ENCODE data around the gene CCDC28A.

- TF ChIP-seq FOXK2 (IDR thresholded peaks at IDR 0.05) (no peak), HDGF (IDR thresholded peaks at IDR 0.05; ENCODE audit: borderline replicate concordance) (no peak), TARDBP (IDR thresholded peaks at IDR 0.05) (no peak), FOXM1 (IDR thresholded peaks at IDR 0.05; ENCODE audit: borderline replicate concordance) (no peak), BHLHE40 (IDR thresholded peaks at IDR 0.05; ENCODE audit: borderline replicate concordance) (no peak), SP1 (IDR thresholded peaks at IDR 0.05) (no peak), CTBP1 (IDR thresholded peaks at IDR 0.05; ENCODE audit: borderline replicate concordance) (no peak), SUZ12 (IDR thresholded peaks at IDR 0.05) (no peak), ELF4 (IDR thresholded peaks at IDR 0.05) (no peak), L3MBTL2 (conservative IDR thresholded peaks at IDR 0.05) (no peak)
Measured at GRCh38 chr6:138796771-138797170, 23.2 kb downstream of the CCDC28A start.
